Osteoblast (primary cell): ENCODE data around the gene CREB5. TPM values are rescaled to one million over a fixed set of nuclear protein-coding genes. Genes with fewer than 3 reads are reported as not detected.

Experiments used
- DNase-seq: peaks from one replicate; pipeline ENCODE4 v3.0.0; 2011; ENCODE audit warnings: low spot score, mixed read lengths; ENCODE audit not compliant: insufficient read length; ENCODE audit errors: missing footprints
- H2AFZ ChIP-seq: 2 replicates; pipeline ENCODE4 v1.6.0; 2011; ENCODE audit warnings: mild to moderate bottlenecking, low read length
- H3K27ac ChIP-seq: 2 replicates; pipeline ENCODE4 v1.5.1; 2011; ENCODE audit warnings: mild to moderate bottlenecking, low read depth, low read length, moderate library complexity
- H3K27me3 ChIP-seq: 2 replicates; pipeline ENCODE4 v1.6.0; 2012; ENCODE audit warnings: mild to moderate bottlenecking, control low read depth, inconsistent platforms, low read length, moderate library complexity; ENCODE audit not compliant: insufficient read depth
- H3K36me3 ChIP-seq: 2 replicates; pipeline ENCODE4 v1.5.1; 2011; ENCODE audit warnings: mild to moderate bottlenecking, low read length, control low read depth, moderate library complexity; ENCODE audit not compliant: insufficient read depth
- H3K4me1 ChIP-seq: 2 replicates; pipeline ENCODE4 v1.5.1; 2011; ENCODE audit warnings: mild to moderate bottlenecking, low read length, control low read depth, moderate library complexity; ENCODE audit not compliant: insufficient read depth
- H3K4me2 ChIP-seq: 2 replicates; pipeline ENCODE4 v1.6.0; 2011; ENCODE audit warnings: mild to moderate bottlenecking, low read length; ENCODE audit not compliant: insufficient read depth
- H3K4me3 ChIP-seq: fragments of 200-600 bp; sonication (generic); 3 replicates; pipeline ENCODE4 v1.5.1; 2012; ENCODE audit warnings: mild to moderate bottlenecking, low read length, inconsistent platforms; ENCODE audit not compliant: insufficient read depth
- H3K79me2 ChIP-seq: 2 replicates; pipeline ENCODE4 v1.6.0; 2012; ENCODE audit warnings: mild to moderate bottlenecking, low read length, control low read depth, inconsistent platforms; ENCODE audit not compliant: insufficient read depth
- H3K9me3 ChIP-seq: 2 replicates; pipeline ENCODE4 v1.5.1; 2011; ENCODE audit warnings: low read depth, low read length, control low read depth
- H4K20me1 ChIP-seq: 2 replicates; pipeline ENCODE4 v1.6.0; 2012; ENCODE audit warnings: mild to moderate bottlenecking, low read length, control low read depth; ENCODE audit not compliant: insufficient read depth
- total RNA-seq: library from RNA; depleted of rRNA; stranded (reverse); fragments of >200 nt; gene quantifications from 2 replicates; pipeline ENCODE4 v1.2.3, GENCODE V29; 2012
- TF ChIP-seq, protein P1 (sequence below): IDR thresholded peaks from 2 replicates; pipeline ENCODE4 v1.5.1; 2011; ENCODE audit warnings: mild to moderate bottlenecking, low read depth, low read length, moderate library complexity; ENCODE audit errors: extremely low read depth

CREB5 gene
- total RNA-seq, 1 donor = 5.1 TPM

DNA sequence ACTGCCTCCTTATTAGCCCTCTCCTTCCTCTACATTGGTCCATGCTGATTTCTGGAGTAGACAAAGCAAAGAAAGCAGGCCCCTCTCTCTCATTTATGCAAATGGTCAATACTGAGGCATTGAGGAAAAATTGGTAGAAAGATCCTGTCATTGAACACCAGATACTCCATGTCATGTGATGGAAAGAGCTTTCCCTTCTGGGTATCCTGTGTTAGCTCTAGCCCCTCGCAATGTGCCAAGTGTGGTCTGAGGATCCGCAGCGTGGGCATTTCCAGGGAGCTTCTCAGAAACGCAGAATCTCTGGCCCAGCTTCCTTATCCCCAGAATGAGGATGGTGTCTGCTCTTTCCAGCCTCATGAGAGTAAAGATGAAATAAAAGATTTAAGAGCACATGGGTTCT is 159.1 kb downstream of the CREB5 start:
- Histone ChIP-seq H3K27ac (no peak overlapping the region), H3K4me1 (peaks cover 40% of the 10 kb centered on the region), H3K27me3 (no peaks in the 10 kb centered on the region), H3K79me2 (no peaks in the 10 kb centered on the region), H3K36me3 (no peaks in the 10 kb centered on the region), H3K9me3 (no peaks in the 10 kb centered on the region), H3K4me2 (no peak overlapping the region), H2AFZ (no peak overlapping the region), H4K20me1 (no peaks in the 10 kb centered on the region), H3K4me3 (no peak overlapping the region)
- no peak for DNase-seq
- TF ChIP-seq, protein P1, sequence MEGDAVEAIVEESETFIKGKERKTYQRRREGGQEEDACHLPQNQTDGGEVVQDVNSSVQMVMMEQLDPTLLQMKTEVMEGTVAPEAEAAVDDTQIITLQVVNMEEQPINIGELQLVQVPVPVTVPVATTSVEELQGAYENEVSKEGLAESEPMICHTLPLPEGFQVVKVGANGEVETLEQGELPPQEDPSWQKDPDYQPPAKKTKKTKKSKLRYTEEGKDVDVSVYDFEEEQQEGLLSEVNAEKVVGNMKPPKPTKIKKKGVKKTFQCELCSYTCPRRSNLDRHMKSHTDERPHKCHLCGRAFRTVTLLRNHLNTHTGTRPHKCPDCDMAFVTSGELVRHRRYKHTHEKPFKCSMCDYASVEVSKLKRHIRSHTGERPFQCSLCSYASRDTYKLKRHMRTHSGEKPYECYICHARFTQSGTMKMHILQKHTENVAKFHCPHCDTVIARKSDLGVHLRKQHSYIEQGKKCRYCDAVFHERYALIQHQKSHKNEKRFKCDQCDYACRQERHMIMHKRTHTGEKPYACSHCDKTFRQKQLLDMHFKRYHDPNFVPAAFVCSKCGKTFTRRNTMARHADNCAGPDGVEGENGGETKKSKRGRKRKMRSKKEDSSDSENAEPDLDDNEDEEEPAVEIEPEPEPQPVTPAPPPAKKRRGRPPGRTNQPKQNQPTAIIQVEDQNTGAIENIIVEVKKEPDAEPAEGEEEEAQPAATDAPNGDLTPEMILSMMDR = no peak

DNA sequence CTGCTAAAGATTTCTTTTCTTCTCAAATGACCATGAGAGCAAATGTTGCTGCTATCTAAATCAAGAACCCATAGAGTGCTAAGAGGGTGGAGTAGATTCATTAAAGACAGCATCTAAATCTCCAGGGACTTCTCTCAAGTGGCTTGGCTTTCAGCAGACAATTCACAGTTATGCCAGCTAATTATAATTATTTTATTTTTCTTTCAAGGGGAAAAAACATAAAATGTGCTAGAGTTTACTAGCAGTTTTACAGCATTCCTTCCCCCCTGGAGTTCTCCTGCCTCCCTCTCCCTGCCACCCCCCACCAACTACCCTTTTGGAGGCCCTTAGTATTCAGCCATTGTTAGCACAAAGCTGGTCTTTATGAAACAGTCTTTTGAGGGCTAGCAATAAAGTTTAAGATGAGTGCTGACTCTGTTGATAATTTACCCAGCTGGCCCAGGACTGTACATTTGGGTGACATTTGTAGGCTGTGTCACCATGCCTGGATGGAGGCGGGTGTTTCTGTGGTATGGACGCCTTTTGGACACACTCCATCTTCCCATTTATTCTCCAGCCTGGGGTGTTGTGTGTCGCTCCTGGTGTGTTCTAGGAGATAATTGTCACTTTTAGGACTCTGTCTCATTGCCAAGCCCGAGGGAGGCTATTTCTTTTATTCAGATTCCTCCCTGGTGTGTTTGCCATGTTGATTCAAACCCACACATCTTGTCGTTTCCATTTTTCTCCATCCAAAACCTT is 160.2 kb downstream of the CREB5 start:
- peak overlapping the region; percentile 37 for H3K4me2 ChIP-seq
- TF ChIP-seq, protein P1 = no peak
- H3K9me3 ChIP-seq = no peaks in the 10 kb centered on the region
- no peak overlapping the region for H3K27ac ChIP-seq
- no peak overlapping the region for H3K4me3 ChIP-seq
- no peaks in the 10 kb centered on the region for H4K20me1 ChIP-seq
- H2AFZ ChIP-seq = peak overlapping the region; percentile 24
- no peaks in the 10 kb centered on the region for H3K27me3 ChIP-seq
- no peak for DNase-seq
- H3K36me3 ChIP-seq = no peaks in the 10 kb centered on the region
- H3K4me1 ChIP-seq = peaks cover 40% of the 10 kb centered on the region
- H3K79me2 ChIP-seq = no peaks in the 10 kb centered on the region

DNA sequence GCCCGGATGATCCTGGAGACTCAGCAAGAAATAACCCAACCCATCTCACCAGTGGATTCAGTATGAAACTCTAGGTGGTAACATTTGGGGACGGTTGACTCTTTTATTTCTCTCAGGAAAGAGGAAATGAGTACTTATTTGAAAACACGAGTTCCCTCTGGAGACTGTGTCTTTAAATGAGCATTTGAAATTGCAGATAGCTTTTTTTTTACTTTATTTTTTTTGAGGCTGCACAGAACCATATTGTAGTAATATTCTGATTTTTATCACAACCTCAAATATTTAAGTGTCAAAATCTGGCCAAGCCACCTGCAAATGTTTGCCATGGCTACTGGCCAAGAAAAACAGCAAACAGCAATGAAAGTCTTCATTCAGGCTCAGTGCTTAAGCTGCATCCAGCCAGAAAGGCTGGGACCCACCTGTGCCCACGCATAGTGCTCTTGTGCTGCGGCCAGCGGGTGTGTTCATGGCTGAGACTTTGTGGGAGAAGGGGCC is 160.8 kb downstream of the CREB5 start:
- no peaks in the 10 kb centered on the region for H3K9me3 ChIP-seq
- peak overlapping the region; percentile 12 for H3K4me3 ChIP-seq
- H2AFZ ChIP-seq = peak overlapping the region; percentile 24
- no peaks in the 10 kb centered on the region for H3K79me2 ChIP-seq
- TF ChIP-seq, protein P1 = no peak
- H3K27ac ChIP-seq = peak overlapping the region; percentile 60
- H3K4me2 ChIP-seq = peak overlapping the region; percentile 60
- no peaks in the 10 kb centered on the region for H4K20me1 ChIP-seq
- H3K4me1 ChIP-seq = peaks cover 40% of the 10 kb centered on the region
- H3K27me3 ChIP-seq = no peaks in the 10 kb centered on the region
- H3K36me3 ChIP-seq = no peaks in the 10 kb centered on the region
- DNase-seq = no peak

DNA sequence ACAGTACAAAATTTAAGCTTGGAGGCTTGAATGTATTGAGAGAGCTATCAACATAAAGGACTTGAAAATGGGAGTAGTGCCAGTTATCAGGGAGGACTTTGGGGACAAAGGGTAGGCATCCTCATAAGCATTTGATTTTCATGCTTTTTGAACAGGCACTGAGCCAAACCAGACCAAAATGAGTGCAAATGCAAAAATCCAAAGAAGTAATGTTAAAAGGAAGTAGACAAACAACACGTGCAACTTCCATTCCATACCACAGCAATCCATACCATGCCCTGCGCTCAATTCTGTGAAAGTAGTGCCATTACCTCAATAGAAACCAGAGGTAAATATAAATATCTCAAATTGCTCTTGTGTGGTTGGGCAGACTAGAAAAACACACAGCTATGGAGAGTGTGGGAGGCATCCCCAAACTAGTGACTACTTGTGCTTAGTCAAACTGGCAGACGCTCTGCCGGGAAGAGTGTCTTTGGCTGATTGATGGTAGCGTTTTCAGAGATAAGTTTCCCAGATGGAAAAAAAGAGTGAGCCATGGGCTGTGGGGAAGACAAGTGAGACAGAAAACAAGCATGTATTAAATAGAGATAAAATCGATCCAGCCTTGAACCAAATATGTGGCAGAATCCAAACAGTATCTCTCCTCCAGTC is 161.5 kb downstream of the CREB5 start:
- no peaks in the 10 kb centered on the region for H3K36me3 ChIP-seq
- no peaks in the 10 kb centered on the region for H3K79me2 ChIP-seq
- peak overlapping the region; percentile 60 for H3K4me2 ChIP-seq
- DNase-seq = no peak
- H3K9me3 ChIP-seq = no peaks in the 10 kb centered on the region
- H3K4me1 ChIP-seq = peaks cover 40% of the 10 kb centered on the region
- H2AFZ ChIP-seq = no peak overlapping the region
- H4K20me1 ChIP-seq = no peaks in the 10 kb centered on the region
- peak overlapping the region; percentile 60 for H3K27ac ChIP-seq
- TF ChIP-seq, protein P1 = no peak
- H3K27me3 ChIP-seq = no peaks in the 10 kb centered on the region
- peak overlapping the region; percentile 12 for H3K4me3 ChIP-seq
